Mammary microvascular endothelial cell (primary cell): ENCODE data around the gene TPTE2. TPM values are rescaled to one million over a fixed set of nuclear protein-coding genes. Genes with fewer than 3 reads are reported as not detected.

Experiments
- total RNA-seq: library from RNA; depleted of rRNA; stranded (reverse); fragments of >200 nt; gene quantifications from 2 replicates; pipeline ENCODE4 v1.2.3, GENCODE V29; 2015

Gene TPTE2
- not detected in 2 replicates for total RNA-seq

GRCh38 chr13:19561127-19561582 is at the start of gene TPTE2:
TPTE2 (minus strand) TSS chr13:19561532; CDS start chr13:19503234, 58,298 bp downstream.

Other genes with a start within 250 kb of the TPTE2 start
- 13.8 and 19.2 TPM in 2 replicates for gene MPHOSPH8, start 72.1 kb upstream of the TPTE2 start, total RNA-seq
- gene PSPC1, start 221.4 kb upstream of the TPTE2 start, total RNA-seq, result 44.3 and 46.8 TPM in 2 replicates